ENCODE data around the gene GRAMD2A.

GRCh38 chr15:72227192-72227586, 29.6 kb upstream of the GRAMD2A start:
- TF ChIP-seq CTCF (IDR thresholded peaks at IDR 0.05) (no peak), POLR2A (IDR thresholded peaks at IDR 0.05) (no peak), EP300 (IDR thresholded peaks at IDR 0.05) (no peak)

Measured in tibial nerve (tissue), 4 donors.